GM12801 (cell line): Measurements from ENCODE around the gene SLC1A6.

Experiments used
- CTCF ChIP-seq: IDR thresholded peaks from one replicate; pipeline ENCODE4 v1.5.1; 2011; ENCODE audit warnings: control low read depth; ENCODE audit not compliant: insufficient read length; ENCODE audit errors: extremely low read depth

Gene SLC1A6

GRCh38 chr19:14974488-14974887 lies 5.2 kb downstream of the SLC1A6 start:
- no peak for TF ChIP-seq CTCF

GRCh38 chr19:14972676-14973075 lies 7.0 kb downstream of the SLC1A6 start:
- TF ChIP-seq CTCF = no peak

- no peak for TF ChIP-seq CTCF
Measured at GRCh38 chr19:14971474-14971873, 8.2 kb downstream of the SLC1A6 start.

GRCh38 chr19:14968247-14968646 lies 11.4 kb downstream of the SLC1A6 start:
- no peak for TF ChIP-seq CTCF

- TF ChIP-seq CTCF = no peak
Measured at GRCh38 chr19:14961956-14962685, 17.5 kb downstream of the SLC1A6 start.

- no peak for TF ChIP-seq CTCF
Measured at GRCh38 chr19:14959263-14959662, 20.4 kb downstream of the SLC1A6 start.

GRCh38 chr19:14957464-14957863 lies 22.2 kb downstream of the SLC1A6 start:
- TF ChIP-seq CTCF = no peak
